ENCODE measurements around the gene DHCR7.

The DHCR7 gene

GRCh38 chr11:71428861-71429435 is 19.2 kb downstream of the DHCR7 start:
- DNase-seq (ENCODE audit: low read depth in 1 of 2, low spot score in 1 of 2): no peak
- TF ChIP-seq SPI1 (IDR thresholded peaks at IDR 0.05; ENCODE audit: borderline replicate concordance, low read depth) (no peak), POLR2AphosphoS5 (IDR thresholded peaks at IDR 0.05; ENCODE audit: low read depth) (no peak), GABPA (IDR thresholded peaks at IDR 0.05; ENCODE audit: low read depth) (no peak), CTCF (IDR thresholded peaks at IDR 0.05; ENCODE audit: insufficient read depth, low read length) (no peak)
- TF ChIP-seq, protein P1, sequence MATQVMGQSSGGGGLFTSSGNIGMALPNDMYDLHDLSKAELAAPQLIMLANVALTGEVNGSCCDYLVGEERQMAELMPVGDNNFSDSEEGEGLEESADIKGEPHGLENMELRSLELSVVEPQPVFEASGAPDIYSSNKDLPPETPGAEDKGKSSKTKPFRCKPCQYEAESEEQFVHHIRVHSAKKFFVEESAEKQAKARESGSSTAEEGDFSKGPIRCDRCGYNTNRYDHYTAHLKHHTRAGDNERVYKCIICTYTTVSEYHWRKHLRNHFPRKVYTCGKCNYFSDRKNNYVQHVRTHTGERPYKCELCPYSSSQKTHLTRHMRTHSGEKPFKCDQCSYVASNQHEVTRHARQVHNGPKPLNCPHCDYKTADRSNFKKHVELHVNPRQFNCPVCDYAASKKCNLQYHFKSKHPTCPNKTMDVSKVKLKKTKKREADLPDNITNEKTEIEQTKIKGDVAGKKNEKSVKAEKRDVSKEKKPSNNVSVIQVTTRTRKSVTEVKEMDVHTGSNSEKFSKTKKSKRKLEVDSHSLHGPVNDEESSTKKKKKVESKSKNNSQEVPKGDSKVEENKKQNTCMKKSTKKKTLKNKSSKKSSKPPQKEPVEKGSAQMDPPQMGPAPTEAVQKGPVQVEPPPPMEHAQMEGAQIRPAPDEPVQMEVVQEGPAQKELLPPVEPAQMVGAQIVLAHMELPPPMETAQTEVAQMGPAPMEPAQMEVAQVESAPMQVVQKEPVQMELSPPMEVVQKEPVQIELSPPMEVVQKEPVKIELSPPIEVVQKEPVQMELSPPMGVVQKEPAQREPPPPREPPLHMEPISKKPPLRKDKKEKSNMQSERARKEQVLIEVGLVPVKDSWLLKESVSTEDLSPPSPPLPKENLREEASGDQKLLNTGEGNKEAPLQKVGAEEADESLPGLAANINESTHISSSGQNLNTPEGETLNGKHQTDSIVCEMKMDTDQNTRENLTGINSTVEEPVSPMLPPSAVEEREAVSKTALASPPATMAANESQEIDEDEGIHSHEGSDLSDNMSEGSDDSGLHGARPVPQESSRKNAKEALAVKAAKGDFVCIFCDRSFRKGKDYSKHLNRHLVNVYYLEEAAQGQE (IDR thresholded peaks at IDR 0.05; ENCODE audit: insufficient replicate concordance, low read depth): no peak
- H3K27me3 ChIP-seq (ENCODE audit: insufficient read depth, poor library complexity, severe bottlenecking): no peaks in the 10 kb centered on the region
- no peak overlapping the region for H3K4me3 ChIP-seq (replicated peaks; ENCODE audit: insufficient read depth, low read length)
- no peak overlapping the region for H3K27ac ChIP-seq (replicated peaks)

DNA sequence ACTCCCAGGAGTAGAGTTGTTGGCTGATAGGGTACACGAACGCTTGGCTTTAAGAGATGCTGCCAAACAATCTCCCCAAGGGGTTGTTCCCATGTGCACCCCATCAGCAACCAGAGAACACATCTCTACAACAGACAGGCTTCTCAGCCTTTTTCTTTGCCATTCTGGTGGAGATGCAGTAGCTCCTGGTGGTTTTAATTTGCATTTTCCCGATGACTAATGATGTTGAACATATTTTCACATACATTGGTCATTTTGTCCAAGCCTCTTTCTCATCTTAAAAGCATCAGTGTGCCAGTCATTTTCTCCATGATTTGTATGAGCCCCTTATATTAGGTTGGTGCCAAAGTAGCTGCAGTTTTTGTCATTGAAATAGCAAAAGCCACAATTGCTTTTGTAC is 21.8 kb downstream of the DHCR7 start:
- Histone ChIP-seq H3K4me3 (replicated peaks; ENCODE audit: insufficient read depth, low read length) (no peak overlapping the region), H3K27me3 (ENCODE audit: insufficient read depth, poor library complexity, severe bottlenecking) (no peaks in the 10 kb centered on the region), H3K27ac (replicated peaks) (no peak overlapping the region)

GRCh38 chr11:71425860-71426259 is 22.3 kb downstream of the DHCR7 start:
- no peaks in the 10 kb centered on the region for H3K27me3 ChIP-seq (ENCODE audit: insufficient read depth, poor library complexity, severe bottlenecking)
- H3K4me3 ChIP-seq (replicated peaks; ENCODE audit: insufficient read depth, low read length): no peak overlapping the region
- no peak for TF ChIP-seq SPI1 (IDR thresholded peaks at IDR 0.05; ENCODE audit: borderline replicate concordance, low read depth)
- TF ChIP-seq, protein P1 (IDR thresholded peaks at IDR 0.05; ENCODE audit: insufficient replicate concordance, low read depth): no peak
- no peak for TF ChIP-seq POLR2AphosphoS5 (IDR thresholded peaks at IDR 0.05; ENCODE audit: low read depth)
- no peak for TF ChIP-seq CTCF (IDR thresholded peaks at IDR 0.05; ENCODE audit: insufficient read depth, low read length)
- TF ChIP-seq GABPA (IDR thresholded peaks at IDR 0.05; ENCODE audit: low read depth): no peak
- DNase-seq (ENCODE audit: low read depth in 1 of 2, low spot score in 1 of 2): no peak
- no peak overlapping the region for H3K27ac ChIP-seq (replicated peaks)

More for the DNA sequence above, 21.8 kb downstream of the DHCR7 start:
- no peak for DNase-seq (ENCODE audit: low read depth in 1 of 2, low spot score in 1 of 2)
- TF ChIP-seq GABPA (IDR thresholded peaks at IDR 0.05; ENCODE audit: low read depth) (no peak), POLR2AphosphoS5 (IDR thresholded peaks at IDR 0.05; ENCODE audit: low read depth) (no peak), SPI1 (IDR thresholded peaks at IDR 0.05; ENCODE audit: borderline replicate concordance, low read depth) (no peak), CTCF (IDR thresholded peaks at IDR 0.05; ENCODE audit: insufficient read depth, low read length) (no peak)
- TF ChIP-seq, protein P1 (IDR thresholded peaks at IDR 0.05; ENCODE audit: insufficient replicate concordance, low read depth): no peak
